ENCODE data around the gene CTXND2. TPM values are rescaled to one million over a fixed set of nuclear protein-coding genes. Genes with fewer than 3 reads are reported as not detected.
A peak's percentile ranks its signal among the peaks of the same experiment; 100 is the strongest.

CTXND2 gene
- total and polyA plus RNA-seq, 8 donors = not detected

GRCh38 chr1:150902346-150902745 lies 15.4 kb downstream of the CTXND2 start:
- H3K27ac ChIP-seq = no peak overlapping the region
- no peak for TF ChIP-seq EP300 (IDR thresholded peaks at IDR 0.05)
- no peak for TF ChIP-seq POLR2A (IDR thresholded peaks at IDR 0.05)
- TF ChIP-seq CTCF (IDR thresholded peaks at IDR 0.05) = no peak
- TF ChIP-seq POLR2AphosphoS5 (IDR thresholded peaks at IDR 0.05) = no peak
- intact Hi-C loops (cut with DNase I; ENCODE audit: low total_unique reads) = no loop called here
- no peaks in the 10 kb centered on the region for H3K27me3 ChIP-seq
- no peaks in the 10 kb centered on the region for H3K4me1 ChIP-seq
- no peaks in the 10 kb centered on the region for H3K9me3 ChIP-seq
- H3K36me3 ChIP-seq = no peaks in the 10 kb centered on the region
- WGBS, 5 donors = 92 to 96% (median 95%) methylated on average over 5 of the region's 5 CpGs
- no peak for DNase-seq
- H3K4me3 ChIP-seq = no peak overlapping the region

GRCh38 chr1:150902751-150903150 lies 15.8 kb downstream of the CTXND2 start:
- TF ChIP-seq EP300 (IDR thresholded peaks at IDR 0.05) (no peak), CTCF (IDR thresholded peaks at IDR 0.05) (no peak), POLR2AphosphoS5 (IDR thresholded peaks at IDR 0.05) (no peak), POLR2A (IDR thresholded peaks at IDR 0.05) (no peak)
- no peaks in the 10 kb centered on the region for H3K9me3 ChIP-seq
- no peak for DNase-seq
- intact Hi-C loops (cut with DNase I; ENCODE audit: low total_unique reads) = no loop called here
- H3K4me1 ChIP-seq = no peaks in the 10 kb centered on the region
- no peaks in the 10 kb centered on the region for H3K36me3 ChIP-seq
- H3K27ac ChIP-seq = no peak overlapping the region
- no peak overlapping the region for H3K4me3 ChIP-seq
- WGBS, 5 donors = 77 to 81% (median 79%) methylated on average over 1 of the region's 1 CpG
- H3K27me3 ChIP-seq = no peaks in the 10 kb centered on the region

GRCh38 chr1:150905301-150905700 lies 18.4 kb downstream of the CTXND2 start:
- WGBS, 5 donors = 77 to 94% (median 92%) methylated on average over 6 of the region's 6 CpGs
- Histone ChIP-seq H3K36me3 (no peaks in the 10 kb centered on the region), H3K27me3 (no peaks in the 10 kb centered on the region), H3K4me3 (no peak overlapping the region), H3K27ac (no peak overlapping the region), H3K4me1 (no peaks in the 10 kb centered on the region), H3K9me3 (no peaks in the 10 kb centered on the region)
- DNase-seq = no peak
- intact Hi-C loops (cut with DNase I; ENCODE audit: low total_unique reads) = no loop called here
- TF ChIP-seq POLR2AphosphoS5 (IDR thresholded peaks at IDR 0.05) (no peak), CTCF (IDR thresholded peaks at IDR 0.05) (no peak), EP300 (IDR thresholded peaks at IDR 0.05) (no peak), POLR2A (IDR thresholded peaks at IDR 0.05) (no peak)

DNA sequence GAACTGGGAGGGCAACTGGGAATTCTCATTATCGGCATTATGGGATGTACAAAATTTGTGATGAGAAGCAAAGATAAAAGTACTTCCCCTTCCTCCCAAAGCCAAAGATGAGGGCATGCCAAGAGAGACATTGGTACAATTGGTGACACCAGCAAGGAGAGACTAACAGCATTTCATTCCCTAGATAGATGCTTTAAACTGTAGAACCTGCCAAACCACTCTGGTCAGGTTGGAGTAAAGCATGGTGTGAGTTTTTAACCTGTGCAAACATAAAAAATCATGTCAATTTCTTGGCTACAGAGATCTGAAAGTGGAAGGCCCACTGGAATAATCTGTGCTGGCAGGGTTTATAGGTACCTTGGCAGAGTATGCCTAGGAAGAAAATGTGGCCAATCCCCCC lies 19.4 kb downstream of the CTXND2 start:
- no peak overlapping the region for H3K4me3 ChIP-seq
- H3K27ac ChIP-seq = no peak overlapping the region
- no peak for TF ChIP-seq EP300 (IDR thresholded peaks at IDR 0.05)
- no peak for TF ChIP-seq POLR2AphosphoS5 (IDR thresholded peaks at IDR 0.05)
- TF ChIP-seq POLR2A (IDR thresholded peaks at IDR 0.05) = no peak
- no peak for TF ChIP-seq CTCF (IDR thresholded peaks at IDR 0.05)
- WGBS, 5 donors = 71 to 82% (median 75%) methylated on average over 1 of the region's 1 CpG
- peak in 1 of 2 donors; percentile 50 for DNase-seq
- no peaks in the 10 kb centered on the region for H3K4me1 ChIP-seq
- no peaks in the 10 kb centered on the region for H3K9me3 ChIP-seq
- no peaks in the 10 kb centered on the region for H3K36me3 ChIP-seq
- no peaks in the 10 kb centered on the region for H3K27me3 ChIP-seq
- intact Hi-C loops (cut with DNase I; ENCODE audit: low total_unique reads) = no loop called here

Measured in stomach (tissue), 9 donors.